Lower leg skin (tissue), 3 donors: ENCODE results near the gene FMO3.

ENCODE experiments used
- POLR2A ChIP-seq, 2 donors: fragments of 450-650 bp; IDR thresholded peaks; one replicate each; pipeline ENCODE4 v1.6.1; 2016 to 2017; ENCODE audit warnings: antibody characterized with exemption in 2 of 2, mild to moderate bottlenecking in 1 of 2, moderate library complexity in 1 of 2
- TF ChIP-seq, protein P1 (sequence below), 3 donors: fragments of 450-650 bp; IDR thresholded peaks; one replicate each; pipeline ENCODE4 v1.5.1; 2016; ENCODE audit warnings: antibody characterized with exemption in 3 of 3, mild to moderate bottlenecking in 3 of 3, moderate library complexity in 2 of 3

DNA sequence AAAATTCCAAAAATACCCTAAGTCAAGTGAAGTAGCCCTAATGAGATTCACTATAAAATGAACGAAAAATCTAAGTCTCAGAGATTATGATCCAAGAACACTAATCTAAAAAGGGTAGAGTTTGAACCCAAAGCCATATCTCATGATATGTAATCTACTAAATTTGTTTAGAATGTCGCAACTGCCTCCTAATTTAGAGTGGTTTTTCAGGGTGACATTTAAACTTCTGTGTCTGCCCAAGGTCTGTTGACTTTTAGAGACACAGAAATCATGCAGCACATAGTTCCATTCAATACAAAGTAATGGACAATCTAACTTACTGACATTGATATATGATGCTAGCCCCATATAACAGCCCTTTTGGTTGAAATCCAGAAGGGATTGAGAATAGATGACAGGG lies 28.9 kb downstream of the FMO3 start:
- TF ChIP-seq, protein P1, sequence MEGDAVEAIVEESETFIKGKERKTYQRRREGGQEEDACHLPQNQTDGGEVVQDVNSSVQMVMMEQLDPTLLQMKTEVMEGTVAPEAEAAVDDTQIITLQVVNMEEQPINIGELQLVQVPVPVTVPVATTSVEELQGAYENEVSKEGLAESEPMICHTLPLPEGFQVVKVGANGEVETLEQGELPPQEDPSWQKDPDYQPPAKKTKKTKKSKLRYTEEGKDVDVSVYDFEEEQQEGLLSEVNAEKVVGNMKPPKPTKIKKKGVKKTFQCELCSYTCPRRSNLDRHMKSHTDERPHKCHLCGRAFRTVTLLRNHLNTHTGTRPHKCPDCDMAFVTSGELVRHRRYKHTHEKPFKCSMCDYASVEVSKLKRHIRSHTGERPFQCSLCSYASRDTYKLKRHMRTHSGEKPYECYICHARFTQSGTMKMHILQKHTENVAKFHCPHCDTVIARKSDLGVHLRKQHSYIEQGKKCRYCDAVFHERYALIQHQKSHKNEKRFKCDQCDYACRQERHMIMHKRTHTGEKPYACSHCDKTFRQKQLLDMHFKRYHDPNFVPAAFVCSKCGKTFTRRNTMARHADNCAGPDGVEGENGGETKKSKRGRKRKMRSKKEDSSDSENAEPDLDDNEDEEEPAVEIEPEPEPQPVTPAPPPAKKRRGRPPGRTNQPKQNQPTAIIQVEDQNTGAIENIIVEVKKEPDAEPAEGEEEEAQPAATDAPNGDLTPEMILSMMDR (IDR thresholded peaks at IDR 0.05), result no peak
- no peak for TF ChIP-seq POLR2A (IDR thresholded peaks at IDR 0.05)
